DND-41 (cell line): Measurements from ENCODE around the gene ATP5F1A.

Experiments used
- EZH2 ChIP-seq: IDR thresholded peaks from 3 replicates; pipeline ENCODE4 v1.6.1; 2012; ENCODE audit warnings: borderline replicate concordance, low read depth, mild to moderate bottlenecking, moderate library complexity, low read length, inconsistent platforms; ENCODE audit not compliant: severe bottlenecking
- TF ChIP-seq, protein P1 (sequence below): IDR thresholded peaks from 2 replicates; pipeline ENCODE4 v1.5.1; 2012; ENCODE audit warnings: borderline replicate concordance, low read length, moderate library complexity, mild to moderate bottlenecking; ENCODE audit not compliant: poor library complexity, severe bottlenecking; ENCODE audit errors: extremely low read depth

DNA sequence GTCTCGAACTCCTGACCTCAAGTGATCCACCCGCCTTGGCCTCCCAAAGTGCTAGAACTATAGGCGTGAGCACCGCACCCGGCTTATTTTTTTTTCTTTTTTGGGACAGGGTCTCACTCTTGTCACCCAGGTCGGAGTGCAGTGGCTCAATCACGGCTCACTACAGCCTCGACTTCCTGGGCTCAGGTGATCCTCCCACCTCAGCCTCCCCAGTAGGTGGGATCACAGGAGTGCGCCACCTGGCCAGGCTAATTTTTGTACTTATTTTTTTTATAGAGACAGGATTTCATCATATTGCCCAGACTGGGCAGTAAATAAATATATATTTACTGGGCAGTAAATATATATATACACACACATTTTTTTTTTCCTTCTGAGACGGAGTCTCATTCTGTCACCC, 2.6 kb downstream of the ATP5F1A start:
- TF ChIP-seq, protein P1, sequence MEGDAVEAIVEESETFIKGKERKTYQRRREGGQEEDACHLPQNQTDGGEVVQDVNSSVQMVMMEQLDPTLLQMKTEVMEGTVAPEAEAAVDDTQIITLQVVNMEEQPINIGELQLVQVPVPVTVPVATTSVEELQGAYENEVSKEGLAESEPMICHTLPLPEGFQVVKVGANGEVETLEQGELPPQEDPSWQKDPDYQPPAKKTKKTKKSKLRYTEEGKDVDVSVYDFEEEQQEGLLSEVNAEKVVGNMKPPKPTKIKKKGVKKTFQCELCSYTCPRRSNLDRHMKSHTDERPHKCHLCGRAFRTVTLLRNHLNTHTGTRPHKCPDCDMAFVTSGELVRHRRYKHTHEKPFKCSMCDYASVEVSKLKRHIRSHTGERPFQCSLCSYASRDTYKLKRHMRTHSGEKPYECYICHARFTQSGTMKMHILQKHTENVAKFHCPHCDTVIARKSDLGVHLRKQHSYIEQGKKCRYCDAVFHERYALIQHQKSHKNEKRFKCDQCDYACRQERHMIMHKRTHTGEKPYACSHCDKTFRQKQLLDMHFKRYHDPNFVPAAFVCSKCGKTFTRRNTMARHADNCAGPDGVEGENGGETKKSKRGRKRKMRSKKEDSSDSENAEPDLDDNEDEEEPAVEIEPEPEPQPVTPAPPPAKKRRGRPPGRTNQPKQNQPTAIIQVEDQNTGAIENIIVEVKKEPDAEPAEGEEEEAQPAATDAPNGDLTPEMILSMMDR, result no peak
- TF ChIP-seq EZH2, result no peak
